WERI-Rb-1 (cell line): ENCODE measurements around the gene ABAT.

ENCODE experiments used
- DNase-seq: peaks from one replicate; pipeline ENCODE4 v3.0.0-alpha.2; 2020
- H3K27ac ChIP-seq: fragments of 250-450 bp; sonication (Bioruptor Pico); 2 replicates; pipeline ENCODE4 v1.5.1; 2020; ENCODE audit warnings: mild to moderate bottlenecking, moderate library complexity
- H3K27me3 ChIP-seq: fragments of 250-450 bp; sonication (Bioruptor Pico); 2 replicates; pipeline ENCODE4 v1.5.1; 2021; ENCODE audit warnings: mild to moderate bottlenecking, low read depth, moderate library complexity; ENCODE audit not compliant: insufficient read depth, severe bottlenecking
- H3K36me3 ChIP-seq: fragments of 250-450 bp; sonication (Bioruptor Pico); 2 replicates; pipeline ENCODE4 v1.5.1; 2020; ENCODE audit warnings: mild to moderate bottlenecking, moderate library complexity
- H3K4me3 ChIP-seq: 2 replicates; pipeline ENCODE4 v1.5.1; 2011; ENCODE audit warnings: low read depth, mild to moderate bottlenecking, control low read depth, low read length
- H3K9me3 ChIP-seq: fragments of 250-450 bp; sonication (Bioruptor Pico); 2 replicates; pipeline ENCODE4 v1.5.1; 2021; ENCODE audit warnings: mild to moderate bottlenecking, moderate library complexity; ENCODE audit not compliant: severe bottlenecking
- CTCF ChIP-seq: IDR thresholded peaks from 2 replicates; pipeline ENCODE4 v1.5.1; 2011; ENCODE audit warnings: low read depth, mild to moderate bottlenecking, control low read depth, inconsistent platforms, low read length

ABAT gene

GRCh38 chr16:8686031-8686621, 11.7 kb downstream of the ABAT start:
- DNase-seq, result no peak
- Histone ChIP-seq H3K9me3 (peaks cover 11% of the 10 kb centered on the region), H3K27me3 (peaks cover 34% of the 10 kb centered on the region), H3K4me3 (no peak overlapping the region), H3K27ac (no peak overlapping the region), H3K36me3 (no peaks in the 10 kb centered on the region)
- TF ChIP-seq CTCF, result no peak

GRCh38 chr16:8686879-8687278, 12.5 kb downstream of the ABAT start:
- no peak overlapping the region for H3K27ac ChIP-seq

GRCh38 chr16:8689686-8690085, 15.3 kb downstream of the ABAT start:
- DNase-seq, result no peak
- no peak for TF ChIP-seq CTCF
- Histone ChIP-seq H3K27me3 (peaks cover 29% of the 10 kb centered on the region), H3K9me3 (peaks cover 11% of the 10 kb centered on the region), H3K4me3 (no peak overlapping the region), H3K27ac (no peak overlapping the region), H3K36me3 (no peaks in the 10 kb centered on the region)

More at GRCh38 chr16:8686879-8687278, 12.5 kb downstream of the ABAT start:
- H3K27me3 ChIP-seq, result peaks cover 35% of the 10 kb centered on the region
- no peaks in the 10 kb centered on the region for H3K36me3 ChIP-seq
- no peak for TF ChIP-seq CTCF
- no peak overlapping the region for H3K4me3 ChIP-seq
- no peak for DNase-seq
- H3K9me3 ChIP-seq, result peaks cover 11% of the 10 kb centered on the region

GRCh38 chr16:8691728-8692127, 17.3 kb downstream of the ABAT start:
- Histone ChIP-seq H3K36me3 (no peaks in the 10 kb centered on the region), H3K27ac (no peak overlapping the region), H3K9me3 (peaks cover 11% of the 10 kb centered on the region), H3K4me3 (no peak overlapping the region), H3K27me3 (peaks cover 13% of the 10 kb centered on the region)
- no peak for TF ChIP-seq CTCF
- DNase-seq, result no peak

- DNase-seq, result no peak
- Histone ChIP-seq H3K4me3 (no peak overlapping the region), H3K36me3 (no peaks in the 10 kb centered on the region), H3K27ac (no peak overlapping the region), H3K9me3 (peaks cover under 1% of the 10 kb centered on the region), H3K27me3 (peaks cover 11% of the 10 kb centered on the region)
- TF ChIP-seq CTCF, result no peak
These were observed 20.6 kb downstream of the ABAT start for GRCh38 chr16:8694795-8695728.
